Progenitor cell of endocrine pancreas (in vitro differentiated cells): Measurements from ENCODE around the gene PCCA. TPM values are rescaled to one million over a fixed set of nuclear protein-coding genes. Genes with fewer than 3 reads are reported as not detected.

Experiments
- DNase-seq: peaks from one replicate; pipeline ENCODE4 v3.0.0; 2021; ENCODE audit warnings: low spot score; ENCODE audit not compliant: unreplicated experiment
- H3K27ac Mint-ChIP-seq: 2 replicates; pipeline ENCODE4 v1.8.0; 2021; ENCODE audit warnings: mild to moderate bottlenecking, moderate library complexity, mixed read lengths
- H3K27me3 Mint-ChIP-seq: 2 replicates; pipeline ENCODE4 v1.8.0; 2021; ENCODE audit warnings: mixed read lengths
- H3K36me3 Mint-ChIP-seq: 2 replicates; pipeline ENCODE4 v1.8.0; 2022; ENCODE audit warnings: mixed read lengths; ENCODE audit not compliant: insufficient read depth
- H3K4me1 Mint-ChIP-seq: 2 replicates; pipeline ENCODE4 v1.8.0; 2021; ENCODE audit warnings: low read depth, mixed read lengths
- H3K4me3 Mint-ChIP-seq: 2 replicates; pipeline ENCODE4 v1.8.0; 2021; ENCODE audit warnings: low read depth, mild to moderate bottlenecking, moderate library complexity, mixed read lengths
- H3K9me3 Mint-ChIP-seq: 2 replicates; pipeline ENCODE4 v1.8.0; 2021; ENCODE audit warnings: low read depth, mixed read lengths
- total RNA-seq: library from RNA; stranded (reverse); gene quantifications from 2 replicates; pipeline ENCODE4 v1.2.1, GENCODE V29; 2021
- TF ChIP-seq, protein P1 (sequence below): fragments of 200-600 bp; sonication (generic); IDR thresholded peaks from one replicate; pipeline ENCODE4 v1.5.0; 2021; ENCODE audit warnings: antibody characterized with exemption, mild to moderate bottlenecking; ENCODE audit not compliant: unreplicated experiment

PCCA gene
- total RNA-seq, 1 donor from 2014 or later, result 48.1 TPM

DNA sequence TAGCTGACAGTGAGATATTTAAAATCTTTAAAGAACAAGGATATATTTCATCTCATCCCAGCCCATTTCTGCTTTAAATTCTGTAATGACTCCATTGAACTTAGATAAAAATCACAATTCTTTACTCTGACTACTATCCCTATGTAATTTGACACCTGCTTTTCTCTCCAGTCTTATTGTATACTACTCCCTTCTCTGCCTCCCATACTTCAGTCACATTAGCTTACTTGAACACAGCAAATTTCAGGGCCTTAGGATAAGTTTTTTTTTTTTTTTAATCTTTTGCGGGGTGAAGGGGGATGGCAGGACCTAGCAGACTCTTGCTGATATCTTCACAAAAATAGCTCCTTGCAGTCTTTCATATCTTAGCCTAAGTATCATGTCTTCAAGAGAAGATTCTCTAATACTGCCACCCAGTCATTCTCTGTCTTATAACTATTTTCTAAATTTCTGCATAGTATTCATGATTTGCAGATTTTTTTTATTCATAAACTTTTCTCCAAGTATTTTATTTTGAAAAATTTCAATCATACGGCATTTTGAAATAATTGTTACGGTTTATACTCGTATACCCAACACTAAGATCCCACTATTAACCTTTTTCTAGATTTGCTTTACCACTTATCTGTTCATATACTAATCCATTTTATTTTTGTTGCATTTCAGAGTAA lies 151.4 kb downstream of the PCCA start:
- DNase-seq, result no peak
- no peaks in the 10 kb centered on the region for H3K27me3 Mint-ChIP-seq
- peak overlapping the region; percentile 6 for H3K27ac Mint-ChIP-seq
- no peaks in the 10 kb centered on the region for H3K9me3 Mint-ChIP-seq
- no peak overlapping the region for H3K4me3 Mint-ChIP-seq
- TF ChIP-seq, protein P1, sequence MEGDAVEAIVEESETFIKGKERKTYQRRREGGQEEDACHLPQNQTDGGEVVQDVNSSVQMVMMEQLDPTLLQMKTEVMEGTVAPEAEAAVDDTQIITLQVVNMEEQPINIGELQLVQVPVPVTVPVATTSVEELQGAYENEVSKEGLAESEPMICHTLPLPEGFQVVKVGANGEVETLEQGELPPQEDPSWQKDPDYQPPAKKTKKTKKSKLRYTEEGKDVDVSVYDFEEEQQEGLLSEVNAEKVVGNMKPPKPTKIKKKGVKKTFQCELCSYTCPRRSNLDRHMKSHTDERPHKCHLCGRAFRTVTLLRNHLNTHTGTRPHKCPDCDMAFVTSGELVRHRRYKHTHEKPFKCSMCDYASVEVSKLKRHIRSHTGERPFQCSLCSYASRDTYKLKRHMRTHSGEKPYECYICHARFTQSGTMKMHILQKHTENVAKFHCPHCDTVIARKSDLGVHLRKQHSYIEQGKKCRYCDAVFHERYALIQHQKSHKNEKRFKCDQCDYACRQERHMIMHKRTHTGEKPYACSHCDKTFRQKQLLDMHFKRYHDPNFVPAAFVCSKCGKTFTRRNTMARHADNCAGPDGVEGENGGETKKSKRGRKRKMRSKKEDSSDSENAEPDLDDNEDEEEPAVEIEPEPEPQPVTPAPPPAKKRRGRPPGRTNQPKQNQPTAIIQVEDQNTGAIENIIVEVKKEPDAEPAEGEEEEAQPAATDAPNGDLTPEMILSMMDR, result no peak
- peaks cover 19% of the 10 kb centered on the region for H3K4me1 Mint-ChIP-seq
- peaks cover 4% of the 10 kb centered on the region for H3K36me3 Mint-ChIP-seq

DNA sequence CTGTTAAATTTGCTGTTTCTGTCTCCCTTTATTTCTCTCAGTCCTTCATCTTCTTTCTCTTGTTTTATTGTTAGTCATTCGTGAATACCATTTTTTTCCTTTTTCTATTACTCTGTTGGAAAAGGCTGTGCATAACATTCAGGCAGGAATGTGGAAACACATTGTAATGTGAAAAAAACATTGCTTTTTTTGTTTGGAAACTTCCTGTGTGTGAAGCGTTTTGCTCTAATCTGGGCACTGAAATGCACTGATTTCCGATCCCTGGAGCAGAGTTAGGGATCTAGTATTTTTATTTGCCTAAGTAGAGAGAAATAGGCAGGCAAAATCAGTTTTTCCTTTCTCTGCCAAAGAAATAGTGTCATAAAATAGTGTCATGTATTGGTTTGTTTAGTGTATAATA lies 155.5 kb downstream of the PCCA start:
- Mint-ChIP-seq H3K27me3 (no peaks in the 10 kb centered on the region), H3K9me3 (peaks cover 14% of the 10 kb centered on the region), H3K4me1 (peaks cover 9% of the 10 kb centered on the region), H3K36me3 (peaks cover 8% of the 10 kb centered on the region), H3K4me3 (no peak overlapping the region), H3K27ac (no peak overlapping the region)
- TF ChIP-seq, protein P1, result no peak
- DNase-seq, result no peak

DNA sequence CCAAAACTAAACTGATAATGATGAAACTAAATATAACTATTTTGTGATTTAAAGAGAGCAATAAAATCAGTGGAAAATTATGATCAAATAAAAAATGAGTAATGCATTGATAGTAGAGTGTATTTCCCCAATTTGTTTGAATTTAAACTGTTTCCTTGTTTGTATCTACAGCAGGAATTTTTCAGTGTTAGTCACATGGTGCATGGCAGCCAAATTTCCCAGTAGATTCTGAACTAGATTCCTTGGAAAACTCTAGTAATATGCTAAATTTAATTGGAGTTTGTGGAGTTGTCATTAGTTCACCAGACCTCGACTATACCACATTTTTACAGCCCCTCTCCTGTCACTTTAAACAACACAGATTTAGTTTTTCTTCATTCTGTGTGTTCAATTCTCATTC lies 156.2 kb downstream of the PCCA start:
- peaks cover 15% of the 10 kb centered on the region for H3K9me3 Mint-ChIP-seq
- TF ChIP-seq, protein P1, result no peak
- peaks cover 8% of the 10 kb centered on the region for H3K36me3 Mint-ChIP-seq
- no peaks in the 10 kb centered on the region for H3K27me3 Mint-ChIP-seq
- no peak overlapping the region for H3K4me3 Mint-ChIP-seq
- no peak overlapping the region for H3K27ac Mint-ChIP-seq
- H3K4me1 Mint-ChIP-seq, result peaks cover 3% of the 10 kb centered on the region
- DNase-seq, result no peak

DNA sequence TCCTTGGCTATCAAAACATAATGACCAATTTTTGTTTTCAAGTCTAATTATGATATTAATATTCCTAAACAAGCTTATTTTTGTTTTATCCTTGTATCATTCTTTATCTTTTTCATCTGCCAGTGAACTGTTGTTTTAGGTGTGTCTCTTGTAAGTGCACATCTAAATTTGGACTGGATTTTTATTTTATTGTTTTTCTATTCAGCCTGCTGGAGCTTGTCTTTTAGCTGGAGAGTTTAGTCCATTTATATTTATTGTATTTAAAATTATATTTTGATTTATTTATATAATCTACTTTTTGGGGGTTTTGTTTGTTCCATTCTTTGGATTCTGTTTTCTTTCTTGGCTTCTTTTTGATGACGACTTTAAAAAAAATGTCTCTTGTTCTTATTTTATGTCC lies 159.0 kb downstream of the PCCA start:
- Mint-ChIP-seq H3K9me3 (peaks cover 15% of the 10 kb centered on the region), H3K36me3 (peaks cover 10% of the 10 kb centered on the region), H3K4me3 (no peak overlapping the region), H3K27me3 (no peaks in the 10 kb centered on the region), H3K4me1 (peaks cover 9% of the 10 kb centered on the region), H3K27ac (no peak overlapping the region)
- TF ChIP-seq, protein P1, result no peak
- no peak for DNase-seq

DNA sequence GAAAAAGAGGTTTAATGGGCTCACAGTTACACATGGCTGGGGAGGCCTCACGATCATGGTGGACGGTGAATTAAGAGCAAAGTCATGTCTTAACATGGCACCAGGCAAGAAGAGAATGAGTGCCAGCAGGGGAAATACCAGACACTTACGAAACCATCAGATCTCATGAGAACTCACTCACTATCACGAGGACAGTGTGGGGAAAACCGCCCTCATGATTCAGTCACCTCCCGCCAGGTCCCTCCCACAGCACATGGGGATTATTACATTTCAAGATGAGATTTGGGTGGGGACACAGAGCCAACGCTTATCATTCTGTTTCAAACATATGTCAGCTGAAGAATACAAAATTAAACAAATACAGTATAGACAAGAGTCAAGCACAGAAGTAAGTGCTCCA lies 165.1 kb downstream of the PCCA start:
- H3K27me3 Mint-ChIP-seq, result no peaks in the 10 kb centered on the region
- peaks cover 5% of the 10 kb centered on the region for H3K9me3 Mint-ChIP-seq
- TF ChIP-seq, protein P1, result no peak
- peaks cover 7% of the 10 kb centered on the region for H3K36me3 Mint-ChIP-seq
- no peak overlapping the region for H3K4me3 Mint-ChIP-seq
- no peak overlapping the region for H3K27ac Mint-ChIP-seq
- no peak for DNase-seq
- H3K4me1 Mint-ChIP-seq, result peaks cover 9% of the 10 kb centered on the region
